ENCODE measurements around the gene CMTM7.
"Not testable (repeated sequence)": the region's sequence is repeated elsewhere in the genome, so short reads cannot be mapped to it uniquely, and the experiment has no call there.

The CMTM7 gene

DNA sequence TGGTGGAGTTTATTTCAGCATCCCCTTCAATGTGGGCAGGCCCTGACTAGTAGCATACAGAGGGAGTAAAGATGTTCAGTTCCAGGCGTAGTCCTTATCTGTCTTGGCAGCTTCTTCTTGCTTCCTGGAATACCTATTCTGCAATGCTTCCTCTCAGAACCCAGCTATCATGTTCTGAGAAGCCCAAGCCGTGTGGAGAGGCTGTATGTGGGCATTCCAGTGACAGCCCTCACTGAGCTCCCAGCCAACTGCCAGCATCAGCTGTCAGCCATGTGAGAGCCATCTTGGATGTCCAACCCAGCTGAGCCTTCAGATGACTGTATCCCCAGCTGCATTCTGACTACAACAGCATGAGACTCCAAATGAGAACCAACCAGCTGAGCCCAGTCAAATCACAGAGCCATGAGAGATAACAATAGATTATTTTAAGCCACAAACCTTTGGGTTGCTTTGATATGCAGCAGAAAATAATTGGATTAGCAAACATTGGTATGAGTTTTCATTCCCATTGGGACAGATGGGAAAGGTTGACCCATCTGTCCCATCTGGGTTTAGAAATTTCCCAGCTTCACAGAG lies 8.4 kb upstream of the CMTM7 start:
- peak; percentile 29 for DNase-seq

DNA sequence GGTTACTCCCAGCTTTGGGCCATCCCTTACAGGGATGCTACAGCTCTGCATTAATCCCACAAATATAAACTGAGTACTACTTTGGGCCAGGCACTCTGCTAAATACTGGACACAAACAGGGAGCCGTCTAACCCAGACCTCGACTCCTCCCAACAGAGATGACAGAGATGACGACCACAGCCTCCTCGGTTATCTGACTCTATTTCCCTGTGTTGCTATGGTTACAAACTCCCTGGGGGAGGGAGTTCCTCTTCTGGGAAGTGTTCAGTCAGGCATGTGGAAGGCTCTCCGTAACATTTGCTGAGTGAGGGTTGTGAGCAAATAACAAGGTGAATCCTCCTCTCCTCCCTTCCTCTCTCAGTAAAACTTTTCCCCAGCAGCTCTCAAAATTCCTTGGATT lies 6.7 kb upstream of the CMTM7 start:
- no peak for DNase-seq

DNA sequence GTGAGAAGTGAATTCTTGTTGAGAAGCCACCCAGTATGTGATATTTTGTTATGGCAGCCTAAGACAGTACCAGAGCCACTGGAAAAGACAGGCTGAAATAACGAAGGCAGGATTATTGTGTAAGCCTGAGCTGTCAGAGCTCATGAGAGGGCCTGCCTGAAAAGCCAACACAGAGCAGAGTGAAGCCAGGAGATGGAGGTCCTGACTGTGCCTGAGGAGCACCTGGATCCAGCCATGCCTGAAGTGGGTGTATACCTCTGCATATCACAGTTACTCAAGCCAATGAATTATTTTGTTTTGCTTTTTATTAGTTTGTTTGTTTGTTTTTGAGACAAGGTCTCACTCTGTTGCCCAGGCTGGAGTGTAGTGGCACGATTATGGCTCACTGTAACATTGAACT lies 4.1 kb upstream of the CMTM7 start:
- no peak for DNase-seq

DNA sequence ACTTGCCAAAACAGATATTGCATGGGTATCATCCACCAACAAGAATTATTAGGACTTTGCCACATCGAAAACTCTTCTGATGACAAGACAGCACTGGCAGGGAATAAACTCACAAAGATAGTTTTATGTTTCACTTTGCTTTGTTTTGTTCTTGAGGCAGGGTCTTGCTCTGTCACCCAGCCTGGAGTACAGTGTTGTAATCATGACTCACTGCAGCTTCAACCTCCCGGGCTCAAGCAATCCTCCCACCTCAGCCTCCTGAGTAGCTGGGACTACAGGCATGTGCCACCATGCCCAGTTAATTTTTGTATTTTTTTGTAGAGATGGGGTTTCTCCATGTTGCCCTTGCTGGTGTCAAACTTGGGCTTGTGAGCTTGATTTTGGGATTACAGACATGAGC lies 2.1 kb upstream of the CMTM7 start:
- not testable (repeated sequence) for DNase-seq

DNA sequence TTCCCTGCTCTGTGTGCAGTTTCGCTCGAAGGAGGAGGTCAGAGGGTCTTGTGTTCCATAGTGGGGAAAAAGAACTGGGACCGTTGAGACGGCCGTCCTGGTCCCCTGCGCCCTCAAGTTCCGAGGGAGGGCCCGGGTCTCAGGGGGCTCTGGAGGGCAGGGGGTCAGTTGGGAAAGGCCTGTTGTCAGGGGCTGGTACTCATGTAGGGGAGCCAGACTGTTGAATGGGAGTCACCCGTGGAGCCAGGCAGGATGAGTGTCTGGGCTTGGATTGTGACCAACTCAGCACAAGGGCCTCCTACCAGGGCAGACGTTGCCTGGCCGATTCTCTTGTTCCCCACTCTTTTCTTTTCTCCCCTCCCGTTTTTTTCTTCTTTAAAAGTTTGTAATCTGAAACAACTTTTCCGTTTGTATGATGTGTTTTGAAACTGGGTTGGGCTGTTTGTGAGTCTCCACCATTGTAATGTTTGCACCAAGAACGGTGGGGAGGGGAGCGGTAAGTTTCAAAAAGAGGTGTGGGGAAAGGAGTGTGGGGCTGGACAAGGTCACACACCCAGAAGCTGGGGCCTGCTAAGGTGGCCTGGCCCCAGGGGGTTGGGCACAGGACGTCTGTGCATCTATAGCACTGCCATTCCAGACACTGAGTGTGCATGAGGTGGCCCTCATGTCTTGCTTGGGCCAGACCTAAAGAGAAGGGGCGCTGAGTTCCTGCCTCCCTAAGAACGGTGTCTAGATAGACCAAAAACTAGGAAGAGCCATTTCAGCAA lies 1.1 kb downstream of the CMTM7 start:
- DNase-seq, result no peak

DNA sequence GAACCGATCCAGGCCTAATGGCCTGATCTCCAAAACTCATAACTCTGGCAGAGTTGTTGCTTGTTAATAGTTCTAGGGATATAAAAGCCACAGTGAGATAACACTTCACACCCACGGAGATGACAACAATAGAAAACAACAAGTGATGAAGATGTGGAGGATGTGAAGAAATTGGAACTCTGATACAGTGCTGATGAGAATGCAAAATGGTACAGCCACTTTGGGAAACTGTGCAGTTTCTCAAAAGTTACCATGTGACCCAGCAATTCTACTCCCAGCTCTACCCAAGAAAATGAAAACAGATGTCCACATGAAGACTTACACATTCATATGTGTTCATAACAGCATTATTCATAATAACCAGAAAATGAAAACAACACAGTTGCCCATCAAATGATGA lies 3.8 kb downstream of the CMTM7 start:
- no peak for DNase-seq

DNA sequence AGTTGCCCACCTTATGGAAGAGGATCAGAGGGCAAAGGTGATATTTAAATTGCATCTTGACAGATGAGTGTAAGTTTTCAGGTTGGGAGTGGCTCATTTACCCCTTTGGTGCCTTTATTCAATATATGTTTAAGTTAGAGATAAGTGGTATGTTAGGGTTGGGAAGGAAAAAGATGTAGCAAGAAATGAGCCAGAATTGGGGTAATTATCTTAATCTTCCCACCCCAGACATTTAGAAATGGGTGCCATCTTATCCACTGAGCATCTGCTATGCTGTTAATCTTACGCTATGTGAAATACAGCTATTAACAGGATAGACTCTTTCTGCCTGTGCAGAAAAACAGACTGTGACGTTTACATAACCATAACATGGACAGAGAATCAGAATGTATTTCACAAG lies 6.3 kb downstream of the CMTM7 start:
- no peak for DNase-seq

DNA sequence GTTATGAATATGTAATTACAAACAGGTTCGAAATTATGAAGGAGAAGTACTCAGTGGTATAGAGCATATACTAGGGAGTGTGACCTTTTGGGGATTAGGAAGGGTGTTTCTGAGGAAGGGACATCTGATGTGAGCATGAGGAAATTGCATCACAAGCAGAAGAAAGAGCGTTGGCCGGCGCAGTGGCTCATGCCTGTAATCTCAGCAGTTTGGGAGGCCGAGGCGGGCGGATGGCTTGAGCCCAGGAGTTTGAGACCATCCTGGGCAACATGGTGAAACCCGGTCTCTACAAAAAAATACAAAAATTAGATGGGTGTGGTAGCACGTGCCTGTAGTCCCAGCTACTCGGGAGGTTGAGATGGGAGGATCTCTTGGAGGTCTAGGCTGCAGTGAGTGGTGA lies 6.9 kb downstream of the CMTM7 start:
- DNase-seq, result no peak

DNA sequence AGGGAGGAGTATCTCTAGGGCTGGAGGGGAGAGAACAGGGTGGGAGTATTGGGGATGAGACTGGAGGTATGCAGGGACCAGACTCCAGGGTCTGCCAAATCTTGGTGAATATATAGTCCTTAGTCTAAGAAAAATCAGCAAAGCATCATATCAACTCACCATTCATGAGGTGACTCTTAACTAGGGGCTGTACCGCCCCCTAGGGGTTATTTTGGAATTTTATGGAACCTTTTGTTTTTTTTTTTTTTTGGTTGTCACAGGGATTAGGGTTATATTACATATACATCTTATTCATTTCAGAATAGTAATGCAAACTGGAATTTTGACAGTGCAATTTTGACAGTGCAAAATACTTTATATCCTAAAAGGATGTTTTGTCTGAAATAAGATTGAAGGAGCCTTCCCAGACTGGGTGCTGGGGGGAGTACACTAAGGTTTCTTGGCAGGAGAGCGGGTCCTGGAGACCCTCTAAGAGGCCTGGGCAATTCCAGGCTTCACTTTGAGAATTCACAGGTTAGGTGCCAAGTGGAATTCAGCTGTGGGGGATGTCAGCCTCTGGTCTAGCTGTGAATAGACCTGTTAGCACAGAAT lies 7.5 kb downstream of the CMTM7 start:
- DNase-seq, result peak; percentile 10

DNA sequence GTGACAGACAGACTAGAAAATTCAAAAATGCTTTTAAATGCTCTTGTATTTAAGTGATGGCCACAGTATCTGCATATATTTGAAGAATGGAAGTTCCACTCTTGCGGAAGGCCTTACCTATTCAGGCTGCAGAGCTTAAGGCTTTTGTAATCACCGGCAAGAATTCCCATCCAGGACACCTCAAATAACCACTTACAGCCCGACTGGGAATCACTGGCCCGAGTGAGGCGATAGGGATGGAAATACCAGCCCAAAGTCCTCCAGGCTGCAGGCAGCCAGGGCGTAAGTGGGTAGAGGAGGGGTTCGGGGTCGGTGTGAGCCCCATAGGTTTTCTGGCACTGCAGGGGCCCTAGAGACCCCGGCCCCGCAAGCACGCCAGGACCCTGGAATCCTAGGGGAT lies 9.5 kb downstream of the CMTM7 start:
- DNase-seq, result no peak

DNA sequence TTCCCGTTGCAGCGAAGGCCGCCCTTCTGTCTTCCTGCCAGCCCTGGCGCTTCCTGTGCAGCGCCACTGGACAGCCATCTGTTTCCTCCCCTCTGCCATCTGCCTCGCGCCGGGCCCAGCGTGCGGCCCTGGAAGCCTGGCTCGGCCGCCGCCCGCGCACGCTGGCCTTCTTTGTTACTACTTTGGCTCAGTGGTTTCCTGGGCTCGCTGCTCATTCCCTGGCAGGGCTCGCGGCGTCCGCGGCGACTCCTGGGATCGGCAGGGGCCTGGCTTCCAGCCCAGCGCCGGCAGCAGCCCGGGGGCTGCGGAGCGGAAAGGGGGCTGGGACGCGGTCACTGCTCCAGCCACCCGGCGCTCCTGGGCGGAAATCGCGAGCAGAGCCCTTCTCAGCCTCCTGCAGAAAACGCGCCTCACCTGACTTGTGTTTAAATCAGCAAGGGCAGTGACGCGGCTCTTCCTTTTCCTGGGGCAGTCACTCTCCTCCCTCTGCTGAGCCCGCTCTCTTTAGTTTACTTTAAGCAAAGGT lies 10.0 kb downstream of the CMTM7 start:
- DNase-seq, result peak; percentile 76

DNA sequence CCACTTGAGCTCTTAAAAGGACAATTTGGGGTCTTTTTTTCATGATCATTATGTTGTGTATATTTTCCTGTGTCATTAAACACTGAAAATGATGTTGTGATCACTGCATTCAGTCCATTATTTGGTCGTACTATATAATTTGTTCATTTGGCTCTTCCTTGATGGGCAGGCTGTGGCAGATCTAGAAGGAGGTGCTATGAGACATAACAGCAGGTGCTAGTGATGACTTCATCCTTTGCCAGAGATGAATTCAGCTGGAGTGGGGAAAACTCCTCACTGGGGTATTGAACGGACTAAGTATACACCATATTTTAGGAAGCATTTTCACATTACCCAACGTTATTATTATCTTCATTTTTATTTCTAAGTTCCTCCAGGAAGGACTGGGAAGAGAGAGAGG lies 12.0 kb downstream of the CMTM7 start:
- DNase-seq, result peak; percentile 22

DNA sequence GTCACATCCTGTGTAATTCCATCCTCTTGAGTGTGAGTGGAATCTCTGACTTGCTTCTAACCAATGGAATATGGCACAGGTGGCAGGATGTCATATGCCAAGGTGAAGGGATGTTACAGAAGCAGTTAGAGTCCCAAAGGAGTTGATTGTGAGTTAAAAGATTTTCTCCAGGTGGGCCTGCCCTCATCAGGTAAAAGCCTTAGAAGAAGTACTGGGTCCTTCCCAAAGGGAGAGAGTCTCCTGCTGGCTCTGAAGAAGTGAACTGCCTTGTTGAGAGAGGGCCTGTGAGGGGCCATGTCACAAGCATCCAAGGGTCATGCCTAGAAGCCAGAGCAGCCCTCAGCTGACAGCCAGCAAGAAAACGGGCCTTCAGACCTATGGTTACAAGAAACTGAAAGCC lies 13.1 kb downstream of the CMTM7 start:
- no peak for DNase-seq

DNA sequence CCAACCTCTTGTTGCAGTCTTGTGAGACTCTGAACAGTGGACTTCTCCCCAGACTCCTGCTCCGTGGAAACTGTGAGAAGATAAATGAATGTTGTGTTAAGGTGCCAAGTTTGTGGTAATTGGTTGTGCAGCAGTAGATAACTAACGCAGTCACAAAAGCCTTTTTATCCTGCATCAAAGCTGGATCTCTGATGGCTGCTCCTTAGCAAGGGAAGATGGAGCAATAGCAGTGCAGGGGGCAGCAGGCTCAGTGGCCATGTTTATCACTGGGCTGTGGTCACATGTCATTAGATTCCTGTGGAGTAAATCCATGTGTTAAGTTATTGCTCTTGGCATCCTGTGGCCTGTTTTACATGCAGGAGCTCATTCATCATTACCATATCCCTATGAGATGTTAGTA lies 13.5 kb downstream of the CMTM7 start:
- DNase-seq, result no peak

DNA sequence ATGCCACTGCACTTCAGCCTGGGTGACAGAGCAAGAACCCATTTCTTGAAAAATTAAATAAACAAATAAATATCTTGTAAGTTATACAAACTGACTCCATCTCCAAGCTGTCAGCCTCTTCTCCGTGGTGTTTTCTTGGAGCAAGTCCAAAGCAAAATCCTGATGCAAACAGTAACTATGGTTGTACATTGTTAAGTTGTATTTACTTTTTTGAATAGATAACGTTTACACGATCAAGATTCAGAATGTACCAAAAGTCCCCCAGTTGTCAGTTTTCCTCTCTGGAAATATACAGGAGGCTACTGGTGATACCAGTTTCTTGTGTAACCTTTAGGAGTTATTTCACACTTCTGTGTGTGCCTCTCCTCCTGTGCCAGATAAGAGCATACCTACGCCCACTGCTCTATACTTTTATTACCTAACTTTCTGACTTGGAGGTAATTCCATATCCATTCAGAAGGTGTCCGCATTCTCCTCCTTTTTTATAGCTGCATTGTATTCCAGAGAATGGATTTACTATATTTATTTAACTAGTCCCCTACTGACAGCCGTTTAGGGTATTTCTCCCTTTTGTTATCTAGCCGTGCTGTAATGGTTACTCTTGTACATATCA lies 14.2 kb downstream of the CMTM7 start:
- no peak for DNase-seq

DNA sequence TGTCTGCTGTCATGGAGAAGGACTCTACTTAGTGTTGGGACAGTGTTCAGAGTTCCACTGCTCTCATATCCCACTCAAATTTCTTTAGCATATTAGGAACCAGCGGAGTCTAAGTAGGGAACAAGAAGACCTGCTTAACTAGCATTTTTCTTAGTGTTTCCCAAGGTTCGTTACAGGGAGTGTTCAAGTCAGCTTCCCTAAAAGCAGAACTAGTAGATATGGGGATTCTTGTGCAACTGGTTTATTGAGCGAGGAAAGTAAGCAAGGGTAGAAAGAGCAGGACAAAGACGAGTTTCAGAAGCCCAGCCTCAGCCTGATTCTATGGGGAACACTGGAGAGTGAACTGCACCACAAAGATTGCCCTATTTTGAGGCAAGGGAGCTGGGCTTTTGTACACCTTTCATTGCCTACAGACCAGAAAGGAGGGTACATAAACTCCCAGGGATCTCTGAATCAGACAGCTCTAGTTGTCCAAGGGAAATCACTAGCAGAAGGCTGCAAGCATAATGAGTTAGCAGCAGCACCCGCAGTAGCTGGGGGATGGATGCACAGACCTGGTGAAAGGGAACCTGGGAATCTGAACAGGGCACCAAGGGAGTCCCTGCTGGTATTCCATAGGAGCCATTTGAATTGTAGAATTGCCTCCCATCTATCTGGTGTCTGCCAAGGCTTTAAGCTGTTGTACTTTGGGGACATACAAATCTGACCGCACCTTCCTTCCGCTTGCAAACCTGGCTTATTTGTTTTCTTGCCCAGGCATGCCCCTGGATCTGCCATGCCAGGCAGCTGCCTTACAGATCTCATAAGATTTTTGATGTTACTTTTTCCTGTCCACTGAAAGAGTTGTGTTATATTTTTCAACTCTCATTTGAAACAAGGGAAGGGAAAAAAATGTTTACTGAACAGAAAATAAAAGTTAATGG lies 15.1 kb downstream of the CMTM7 start:
- peak; percentile 29 for DNase-seq

DNA sequence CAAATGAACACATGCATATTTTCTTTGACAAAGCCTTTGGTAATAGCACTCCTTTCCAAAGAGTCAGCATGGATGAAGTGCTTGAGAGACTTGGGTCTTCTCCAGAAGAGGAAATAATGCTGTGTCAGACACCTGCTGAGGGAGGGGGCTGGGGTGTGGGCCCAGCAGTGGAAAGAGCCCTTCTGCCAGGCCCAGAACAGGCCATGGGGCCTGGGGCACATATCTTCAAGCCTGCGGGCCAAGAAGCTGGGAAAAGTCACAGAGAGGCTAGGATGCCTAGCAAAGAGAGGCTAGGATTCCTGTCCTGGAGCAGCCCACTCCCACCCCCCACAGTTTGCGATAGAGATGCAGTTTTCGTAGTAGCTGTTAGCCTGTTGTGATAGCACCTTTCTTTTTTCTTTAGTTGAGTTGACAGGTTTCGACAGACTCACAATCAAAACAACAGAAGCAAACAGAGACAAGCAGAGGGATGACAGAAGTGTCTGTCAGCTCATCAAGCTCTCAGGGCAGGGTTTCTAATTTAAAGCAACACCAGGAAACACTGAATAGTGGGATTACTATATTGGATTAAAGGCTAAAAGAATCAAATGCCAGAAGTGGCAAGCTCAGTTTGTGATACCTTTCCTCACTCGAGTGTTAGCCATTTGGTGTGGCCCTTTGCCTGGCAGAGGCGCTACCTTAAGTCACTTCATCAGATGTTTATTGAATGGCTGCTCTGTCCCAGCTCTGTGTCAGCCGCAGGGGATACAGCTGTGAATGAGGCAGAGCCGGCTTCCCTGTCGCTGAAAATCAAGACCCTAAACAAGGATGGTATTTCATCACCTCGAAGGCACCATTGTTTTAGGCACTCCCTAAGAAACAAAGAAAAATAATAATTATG lies 19.0 kb downstream of the CMTM7 start:
- no peak for DNase-seq

DNA sequence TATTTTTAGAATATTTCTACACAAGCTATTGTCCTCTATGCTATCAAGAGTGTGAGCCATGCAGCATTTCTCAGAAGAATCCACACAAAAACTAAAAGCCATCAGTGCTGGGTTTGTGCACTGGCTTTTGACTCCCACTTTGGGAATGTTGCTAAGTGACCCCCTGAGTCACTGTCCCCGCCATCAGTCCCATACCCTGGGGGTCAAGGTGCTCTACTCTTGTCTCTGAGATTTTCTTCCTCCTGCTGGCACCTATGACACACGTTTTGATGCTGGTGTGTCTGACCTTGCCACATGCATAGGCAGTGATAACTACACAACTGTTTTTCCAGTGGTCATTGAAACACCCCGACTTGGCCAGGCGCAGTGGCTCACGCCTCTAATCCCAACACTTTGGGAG lies 19.8 kb downstream of the CMTM7 start:
- DNase-seq, result no peak

DNA sequence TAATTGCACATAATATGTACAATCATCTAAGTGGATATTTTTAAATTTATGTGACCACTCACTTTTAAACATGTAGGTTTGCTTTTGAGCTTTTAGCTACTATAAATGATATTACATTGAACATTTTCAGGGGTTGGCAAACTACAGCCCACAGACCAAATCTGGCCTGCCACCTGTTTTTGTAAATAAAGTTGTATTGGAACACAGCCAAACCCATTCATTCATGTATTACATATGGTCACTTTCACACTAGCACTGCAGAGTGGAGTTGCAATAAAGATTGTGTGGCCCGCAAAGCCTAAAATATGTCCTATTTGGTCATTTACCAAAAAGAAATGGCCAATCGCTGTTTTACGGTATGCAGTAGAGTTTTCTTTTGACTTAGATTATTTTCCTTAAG lies 21.2 kb downstream of the CMTM7 start:
- DNase-seq, result peak; percentile 21

DNA sequence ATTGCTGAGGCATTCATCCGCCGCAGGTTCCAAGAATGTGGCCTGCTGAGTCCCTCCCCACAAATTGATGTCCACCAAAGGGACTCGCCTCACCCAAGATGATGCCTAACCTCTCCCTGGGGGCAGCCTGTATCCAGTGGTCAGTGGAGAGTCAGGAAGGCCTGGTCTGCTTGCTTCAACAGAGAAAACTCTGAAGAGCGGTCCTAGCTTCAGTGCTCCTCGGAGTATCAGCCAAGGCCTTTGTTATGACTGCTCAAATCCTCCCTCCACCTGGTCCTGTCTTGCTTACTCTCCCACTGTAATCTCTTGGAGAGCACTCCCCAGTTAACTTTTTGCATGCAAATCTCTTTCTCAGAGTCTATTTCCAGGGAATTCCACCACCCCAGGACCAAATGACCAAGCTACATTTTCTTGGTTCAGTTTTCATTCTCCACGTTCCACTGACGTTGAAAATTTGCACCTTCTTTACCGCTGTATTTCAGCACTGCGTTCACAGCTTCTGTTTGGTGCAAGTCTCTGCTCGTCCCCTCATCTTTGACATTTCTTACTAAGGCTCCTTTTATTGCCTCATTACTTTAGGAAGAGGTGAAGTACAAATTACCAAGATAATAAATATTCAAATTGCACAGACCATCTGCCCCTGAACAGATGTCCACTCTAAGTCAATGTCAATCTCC lies 22.3 kb downstream of the CMTM7 start:
- DNase-seq, result peak; percentile 13

Data from DMS 273 treated with DMSO at 0.1 percent for 48 hours (cell line).